HG03439 (cell line): ENCODE results near the gene KRT32.

Source experiments
- ATAC-seq: cut with Tn5 transposase; IDR thresholded peaks from one replicate; pipeline ENCODE4 v1.9.1; 2021; ENCODE audit warnings: mild to moderate bottlenecking, moderate library complexity; ENCODE audit not compliant: unreplicated experiment

Gene KRT32

GRCh38 chr17:41494524-41494923, 27.3 kb upstream of the KRT32 start:
- no peak for ATAC-seq

GRCh38 chr17:41492771-41493170, 25.6 kb upstream of the KRT32 start:
- no peak for ATAC-seq

GRCh38 chr17:41492351-41492750, 25.2 kb upstream of the KRT32 start:
- ATAC-seq, result no peak

GRCh38 chr17:41491476-41491875, 24.3 kb upstream of the KRT32 start:
- ATAC-seq, result no peak

DNA sequence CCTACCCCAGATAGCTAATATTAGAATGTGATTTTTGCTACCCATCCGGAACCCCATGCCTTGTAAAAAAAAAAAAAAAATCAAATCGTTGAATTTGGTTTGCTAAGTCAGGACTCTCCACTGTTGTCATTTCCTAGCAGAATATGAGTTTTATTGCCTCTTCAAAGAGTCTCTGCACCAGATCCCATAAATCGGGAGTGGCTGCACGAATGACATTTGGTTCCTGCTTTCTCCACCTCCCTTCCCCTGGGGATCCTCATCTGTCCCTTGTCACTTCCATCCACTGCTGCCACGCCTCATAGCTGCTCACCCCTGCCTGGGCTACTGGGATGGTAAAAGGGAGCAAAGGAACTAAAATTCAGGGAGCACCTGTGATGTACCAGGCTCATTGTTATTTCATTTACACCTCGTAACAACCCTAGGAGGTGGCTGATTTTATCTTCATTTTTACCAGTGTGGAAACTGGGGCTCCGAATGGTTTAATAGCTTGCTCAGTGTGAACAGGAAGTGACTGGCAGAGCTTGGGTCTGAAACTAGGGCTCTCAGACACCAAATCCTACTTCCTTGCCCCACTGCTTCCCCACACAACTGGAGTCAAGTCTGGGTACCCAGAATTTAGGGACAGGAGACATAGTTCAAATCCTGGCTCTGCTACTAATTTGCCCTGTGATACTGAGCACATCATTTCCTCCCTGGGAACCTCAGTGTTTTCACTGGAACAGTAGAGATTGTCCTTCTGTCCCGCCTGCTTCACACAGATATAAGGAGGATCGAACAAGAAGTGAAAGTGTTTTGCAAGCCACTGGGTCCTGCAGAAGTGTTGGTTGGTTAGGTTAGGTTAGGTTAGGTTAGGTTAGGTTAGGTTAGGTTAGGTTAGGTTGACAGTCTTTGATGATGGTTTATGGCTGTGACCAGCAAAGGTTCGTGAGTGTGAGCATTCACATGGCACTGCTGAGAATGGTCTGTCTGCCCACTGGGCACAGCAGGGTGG, 23.1 kb upstream of the KRT32 start:
- no peak for ATAC-seq

- no peak for ATAC-seq
Observed at GRCh38 chr17:41489531-41489930, 22.3 kb upstream of the KRT32 start, which contains the start of gene KRT36. Gene KRT36, minus strand, starts transcription at chr17:41489910. Its CDS starts 46 bp downstream, at chr17:41489864.

GRCh38 chr17:41486809-41487530, 19.8 kb upstream of the KRT32 start:
- ATAC-seq, result no peak

GRCh38 chr17:41486316-41486715, 19.1 kb upstream of the KRT32 start:
- ATAC-seq, result no peak

GRCh38 chr17:41484920-41485904, 18.0 kb upstream of the KRT32 start:
- no peak for ATAC-seq

GRCh38 chr17:41483991-41484826, 17.0 kb upstream of the KRT32 start:
- ATAC-seq, result no peak

DNA sequence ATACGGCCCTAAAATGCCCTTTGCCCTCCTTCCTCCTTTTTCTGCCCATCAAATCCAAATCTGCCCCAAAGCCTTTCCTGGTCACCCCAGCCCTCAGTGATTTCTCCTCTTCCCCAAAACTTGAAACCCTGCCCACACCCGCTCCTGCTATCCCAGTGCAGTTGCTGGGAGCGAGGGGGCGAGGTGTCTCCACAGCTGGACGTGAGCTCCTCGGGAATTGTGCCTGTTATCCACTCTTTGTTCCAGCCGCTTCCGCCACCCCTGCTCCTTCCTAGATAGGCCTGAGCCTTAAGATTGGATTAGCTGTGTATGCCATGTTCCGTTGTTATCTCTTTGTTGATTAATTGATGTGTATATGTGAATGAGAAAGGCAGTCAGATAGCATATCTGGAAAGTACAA, 16.3 kb upstream of the KRT32 start:
- ATAC-seq, result no peak

DNA sequence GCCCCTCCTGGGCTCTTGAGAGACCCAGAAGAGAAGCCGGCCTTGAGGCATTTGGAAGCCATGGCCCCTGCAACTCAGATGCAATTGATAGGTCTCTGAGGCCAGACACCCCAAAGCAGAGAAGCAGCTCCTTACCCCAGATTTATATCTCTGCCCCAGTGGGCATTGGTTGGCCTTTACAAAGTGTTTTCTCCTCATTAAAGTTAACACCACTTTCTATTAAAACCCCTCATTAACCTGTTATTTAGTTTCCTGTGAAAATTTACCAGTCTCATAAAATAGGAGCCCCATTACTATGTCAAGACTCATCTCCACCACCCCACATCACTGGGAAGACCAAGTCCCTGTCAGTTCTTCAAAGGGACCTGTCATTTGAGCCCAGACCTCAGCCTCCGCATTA, 13.8 kb upstream of the KRT32 start, which contains the start of gene KRT35:
KRT35 (minus strand) TSS at position 116 of the 400 bp plus-strand sequence; CDS start at position 62, 54 bp downstream.
- ATAC-seq, result no peak

- no peak for ATAC-seq
Observed at GRCh38 chr17:41480581-41480980, 13.4 kb upstream of the KRT32 start.

- ATAC-seq, result no peak
Observed at GRCh38 chr17:41480136-41480535, 12.9 kb upstream of the KRT32 start.

DNA sequence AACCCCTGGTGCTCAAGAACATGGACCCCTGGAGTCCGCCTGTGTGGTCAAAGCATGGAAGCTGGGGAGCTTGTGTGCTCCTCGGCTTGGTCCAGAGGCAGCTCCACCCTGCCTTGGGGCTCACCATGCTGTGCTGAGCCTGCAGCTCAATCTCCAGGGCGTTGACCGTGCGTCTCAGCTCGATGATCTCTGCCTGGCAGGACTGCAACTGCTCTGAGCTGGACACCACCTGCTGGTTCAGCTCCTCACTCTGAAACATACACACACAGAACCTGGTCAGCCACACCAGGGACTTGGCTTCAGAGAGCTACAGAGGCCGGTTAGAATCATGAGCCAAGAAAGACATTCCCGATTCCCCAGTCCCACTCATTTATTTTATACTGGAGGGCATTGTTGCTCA, 11.1 kb upstream of the KRT32 start:
- no peak for ATAC-seq

- ATAC-seq, result no peak
Observed at GRCh38 chr17:41476866-41477815, 10.0 kb upstream of the KRT32 start.

DNA sequence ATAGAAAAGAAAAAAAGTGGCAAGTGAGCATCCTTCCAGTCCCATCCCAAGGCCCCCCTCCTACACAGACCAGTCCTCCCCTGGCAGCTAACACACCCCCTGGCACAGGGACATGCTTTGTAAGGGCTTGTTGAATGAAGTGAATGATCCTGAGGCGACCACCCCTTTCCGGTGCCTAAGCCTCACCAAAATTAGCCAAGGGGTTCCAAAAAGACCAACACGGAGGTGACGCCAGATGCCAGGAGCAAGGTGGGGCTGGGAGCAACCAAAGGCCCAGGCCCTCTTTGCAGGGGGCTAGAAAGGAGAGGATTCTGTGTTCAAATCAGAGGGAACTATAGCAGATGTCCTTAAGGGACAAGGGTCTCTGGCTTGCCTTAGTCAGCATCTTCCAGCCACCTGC, 8.2 kb upstream of the KRT32 start:
- no peak for ATAC-seq

- no peak for ATAC-seq
Observed at GRCh38 chr17:41474863-41475262, 7.7 kb upstream of the KRT32 start.

GRCh38 chr17:41468346-41468745, 1.2 kb upstream of the KRT32 start:
- no peak for ATAC-seq
